HFFc6 (cell line): ENCODE measurements around the gene GNPTAB. TPM values are rescaled to one million over a fixed set of nuclear protein-coding genes. Genes with fewer than 3 reads are reported as not detected.
"Not testable (repeated sequence)": the region's sequence is repeated elsewhere in the genome, so short reads cannot be mapped to it uniquely, and the experiment has no call there.

ENCODE experiments used
- DNase-seq: peaks from one replicate; pipeline ENCODE4 v3.0.0-alpha.2; 2018
- H3K27ac Mint-ChIP-seq: 2 replicates; pipeline ENCODE4 v1.8.0; 2020; ENCODE audit warnings: mild to moderate bottlenecking, mixed read lengths
- H3K27me3 Mint-ChIP-seq: 2 replicates; pipeline ENCODE4 v1.8.0; 2021; ENCODE audit warnings: mild to moderate bottlenecking, moderate library complexity, mixed read lengths; ENCODE audit not compliant: insufficient read depth
- H3K36me3 Mint-ChIP-seq: 2 replicates; pipeline ENCODE4 v1.8.0; 2021; ENCODE audit warnings: low read depth, mixed read lengths
- H3K4me1 Mint-ChIP-seq: 2 replicates; pipeline ENCODE4 v1.8.0; 2020; ENCODE audit warnings: low read depth, mixed read lengths
- H3K4me3 Mint-ChIP-seq: 2 replicates; pipeline ENCODE4 v1.8.0; 2020; ENCODE audit warnings: mild to moderate bottlenecking, moderate library complexity, mixed read lengths
- H3K9me3 Mint-ChIP-seq: 2 replicates; pipeline ENCODE4 v1.8.0; 2020; ENCODE audit warnings: mild to moderate bottlenecking, mixed read lengths
- total RNA-seq, 6 experiments: library from RNA; stranded (reverse); fragmentation: NEBNext Ultra II Directional; extraction: Animal tissue kit (Norgen Biotek cat#: 25700); gene quantifications; 2 replicates in 1 of 6; 3 replicates in 5 of 6; pipeline ENCODE4 v1.2.3, GENCODE V29; 2021
- TF ChIP-seq, protein P1 (sequence below): fragments of 200-600 bp; sonication (generic); IDR thresholded peaks from 2 replicates; pipeline ENCODE4 v1.5.0; 2021; ENCODE audit warnings: antibody characterized with exemption, mild to moderate bottlenecking

GNPTAB gene
- total RNA-seq, 6 experiments from 2014 or later, result 37.1 to 53.6 (median 44.9) TPM

GRCh38 chr12:101823891-101824290, 6.9 kb downstream of the GNPTAB start:
- TF ChIP-seq, protein P1, sequence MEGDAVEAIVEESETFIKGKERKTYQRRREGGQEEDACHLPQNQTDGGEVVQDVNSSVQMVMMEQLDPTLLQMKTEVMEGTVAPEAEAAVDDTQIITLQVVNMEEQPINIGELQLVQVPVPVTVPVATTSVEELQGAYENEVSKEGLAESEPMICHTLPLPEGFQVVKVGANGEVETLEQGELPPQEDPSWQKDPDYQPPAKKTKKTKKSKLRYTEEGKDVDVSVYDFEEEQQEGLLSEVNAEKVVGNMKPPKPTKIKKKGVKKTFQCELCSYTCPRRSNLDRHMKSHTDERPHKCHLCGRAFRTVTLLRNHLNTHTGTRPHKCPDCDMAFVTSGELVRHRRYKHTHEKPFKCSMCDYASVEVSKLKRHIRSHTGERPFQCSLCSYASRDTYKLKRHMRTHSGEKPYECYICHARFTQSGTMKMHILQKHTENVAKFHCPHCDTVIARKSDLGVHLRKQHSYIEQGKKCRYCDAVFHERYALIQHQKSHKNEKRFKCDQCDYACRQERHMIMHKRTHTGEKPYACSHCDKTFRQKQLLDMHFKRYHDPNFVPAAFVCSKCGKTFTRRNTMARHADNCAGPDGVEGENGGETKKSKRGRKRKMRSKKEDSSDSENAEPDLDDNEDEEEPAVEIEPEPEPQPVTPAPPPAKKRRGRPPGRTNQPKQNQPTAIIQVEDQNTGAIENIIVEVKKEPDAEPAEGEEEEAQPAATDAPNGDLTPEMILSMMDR, result peak; percentile 25; the same call in 1 of the 2 replicates
- no peak overlapping the region for H3K4me3 Mint-ChIP-seq
- no peaks in the 10 kb centered on the region for H3K9me3 Mint-ChIP-seq
- no peaks in the 10 kb centered on the region for H3K36me3 Mint-ChIP-seq
- H3K27ac Mint-ChIP-seq, result no peak overlapping the region
- no peaks in the 10 kb centered on the region; the same call in 1 of the 2 replicates for H3K27me3 Mint-ChIP-seq
- no peak for DNase-seq
- peaks cover 41% of the 10 kb centered on the region for H3K4me1 Mint-ChIP-seq

- TF ChIP-seq, protein P1, result no peak
- Mint-ChIP-seq H3K27ac (no peak overlapping the region), H3K36me3 (no peaks in the 10 kb centered on the region), H3K4me3 (no peak overlapping the region), H3K9me3 (no peaks in the 10 kb centered on the region), H3K4me1 (peaks cover 39% of the 10 kb centered on the region), H3K27me3 (no peaks in the 10 kb centered on the region; the same call in none of the 2 replicates)
- no peak for DNase-seq
Measured at GRCh38 chr12:101823039-101823438, 7.7 kb downstream of the GNPTAB start.

DNA sequence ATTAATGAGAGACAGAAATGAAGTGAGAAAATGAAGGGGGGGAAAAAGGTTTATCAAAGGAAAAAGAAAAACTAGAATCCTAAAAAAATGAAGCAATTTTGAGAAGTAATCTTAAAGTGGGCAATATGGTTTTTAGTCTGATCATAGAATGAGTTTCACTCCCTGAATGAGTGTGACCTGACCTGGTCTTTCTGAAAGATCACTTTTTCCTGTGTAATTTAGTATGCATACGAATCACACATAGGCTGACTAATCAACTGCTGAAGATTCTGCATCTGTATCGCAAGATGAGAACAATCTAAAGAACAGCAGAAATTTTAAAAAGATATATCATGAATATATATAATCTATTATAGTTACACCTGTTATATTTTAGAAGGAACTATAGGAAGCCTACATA, 11.3 kb downstream of the GNPTAB start:
- no peaks in the 10 kb centered on the region; the same call in 1 of the 2 replicates for H3K9me3 Mint-ChIP-seq
- peaks cover 21% of the 10 kb centered on the region for H3K4me1 Mint-ChIP-seq
- no peak overlapping the region for H3K27ac Mint-ChIP-seq
- H3K27me3 Mint-ChIP-seq, result no peaks in the 10 kb centered on the region; the same call in none of the 2 replicates
- no peak overlapping the region for H3K4me3 Mint-ChIP-seq
- no peak for DNase-seq
- TF ChIP-seq, protein P1, result no peak
- H3K36me3 Mint-ChIP-seq, result 0 out of 2 replicates have a peak, but pooled peaks cover 4% of the 10 kb centered on the region

- H3K9me3 Mint-ChIP-seq, H3K4me3 Mint-ChIP-seq, H3K36me3 Mint-ChIP-seq, DNase-seq, H3K27me3 Mint-ChIP-seq, H3K27ac Mint-ChIP-seq: not testable (repeated sequence)
- peaks cover 16% of the 10 kb centered on the region; the same call in 1 of the 2 replicates for H3K4me1 Mint-ChIP-seq
Measured at GRCh38 chr12:101818689-101819088, 12.1 kb downstream of the GNPTAB start.

GRCh38 chr12:101813117-101813516, 17.6 kb downstream of the GNPTAB start:
- Mint-ChIP-seq H3K27ac (no peak overlapping the region), H3K4me1 (peaks cover 5% of the 10 kb centered on the region; the same call in 1 of the 2 replicates), H3K36me3 (peaks cover 4% of the 10 kb centered on the region), H3K27me3 (no peaks in the 10 kb centered on the region), H3K9me3 (no peaks in the 10 kb centered on the region; the same call in 1 of the 2 replicates), H3K4me3 (no peak overlapping the region)
- DNase-seq, result no peak
- TF ChIP-seq, protein P1, result no peak

GRCh38 chr12:101812716-101813115, 18.0 kb downstream of the GNPTAB start:
- not testable (repeated sequence) for H3K27me3 Mint-ChIP-seq, DNase-seq, H3K36me3 Mint-ChIP-seq, H3K4me1 Mint-ChIP-seq, H3K27ac Mint-ChIP-seq, H3K4me3 Mint-ChIP-seq, H3K9me3 Mint-ChIP-seq

- not testable (repeated sequence) for H3K36me3 Mint-ChIP-seq
Measured at GRCh38 chr12:101811342-101811741, 19.4 kb downstream of the GNPTAB start.

More at GRCh38 chr12:101811342-101811741, 19.4 kb downstream of the GNPTAB start:
- not testable (repeated sequence) for H3K4me1 Mint-ChIP-seq, DNase-seq, H3K4me3 Mint-ChIP-seq, H3K27ac Mint-ChIP-seq, H3K27me3 Mint-ChIP-seq, H3K9me3 Mint-ChIP-seq
